Lower lobe of right lung (tissue), 2 donors: ENCODE measurements around the gene APOH. TPM values are rescaled to one million over a fixed set of nuclear protein-coding genes. Genes with fewer than 3 reads are reported as not detected.
A peak's percentile ranks its signal among the peaks of the same experiment; 100 is the strongest.

ENCODE experiments used
- ATAC-seq, 2 donors: fragments of 200-7000 bp; cut with Tn5 transposase; one replicate each; pipeline ENCODE4 v1.9.1; 2020 to 2022; ENCODE audit warnings: mild to moderate bottlenecking in 2 of 2, moderate library complexity in 2 of 2
- DNase-seq: peaks from one replicate; pipeline ENCODE4 v3.0.0-alpha.2; 2020
- H3K27ac ChIP-seq: fragments of 200-600 bp; one replicate; pipeline ENCODE4 v1.8.0; 2022
- H3K27me3 ChIP-seq: fragments of 200-600 bp; one replicate; pipeline ENCODE4 v1.8.0; 2022; ENCODE audit warnings: low read depth
- H3K36me3 ChIP-seq: fragments of 200-600 bp; one replicate; pipeline ENCODE4 v1.8.0; 2022; ENCODE audit warnings: mild to moderate bottlenecking
- H3K4me1 ChIP-seq: fragments of 200-600 bp; one replicate; pipeline ENCODE4 v1.8.0; 2022
- H3K4me3 ChIP-seq: fragments of 200-600 bp; one replicate; pipeline ENCODE4 v1.8.0; 2022; ENCODE audit warnings: mild to moderate bottlenecking
- H3K9me3 ChIP-seq: fragments of 200-600 bp; one replicate; pipeline ENCODE4 v1.8.0; 2022
- CTCF ChIP-seq: fragments of 200-600 bp; IDR thresholded peaks from one replicate; pipeline ENCODE4 v1.8.0; 2022; ENCODE audit warnings: antibody characterized with exemption, mild to moderate bottlenecking
- intact Hi-C: fragments of 100-400 bp; cut with DNase I; formaldehyde crosslinking; loops from one replicate; pipeline ENCODE4 v1.11.0; 2022
- total RNA-seq: library from RNA; stranded (reverse); fragmentation: NEBNext Ultra II Directional; extraction: Animal tissue kit (Norgen Biotek cat#: 25700); gene quantifications from one replicate; pipeline ENCODE4 v1.2.1, GENCODE V29; 2021
- donor health status: DM: no; HTN: yes; CAD: no; lungs with severe emphysema.

APOH gene
- total RNA-seq, 1 donor from 2014 or later = 17.1 TPM

GRCh38 chr17:66190738-66191592 lies 38.2 kb downstream of the APOH start:
- TF ChIP-seq CTCF = no peak
- H3K36me3 ChIP-seq = no peaks in the 10 kb centered on the region
- no peaks in the 10 kb centered on the region for H3K27me3 ChIP-seq
- peaks cover 25% of the 10 kb centered on the region for H3K4me1 ChIP-seq
- peak; percentile 35 to 36 for ATAC-seq
- H3K27ac ChIP-seq = peak overlapping the region; percentile 85
- peak overlapping the region; percentile 83 for H3K4me3 ChIP-seq
- DNase-seq = peak; percentile 44
- H3K9me3 ChIP-seq = no peaks in the 10 kb centered on the region
- intact Hi-C loops = no loop called here

- ATAC-seq (no peak), DNase-seq (no peak)
- H3K27ac ChIP-seq = no peak overlapping the region
- H3K4me3 ChIP-seq = no peak overlapping the region
- intact Hi-C loops = no loop called here
- peaks cover under 1% of the 10 kb centered on the region for H3K36me3 ChIP-seq
- no peaks in the 10 kb centered on the region for H3K9me3 ChIP-seq
- TF ChIP-seq CTCF = no peak
- H3K27me3 ChIP-seq = no peaks in the 10 kb centered on the region
- H3K4me1 ChIP-seq = peaks cover 25% of the 10 kb centered on the region
Observed at GRCh38 chr17:66187718-66188117, 41.5 kb downstream of the APOH start.

GRCh38 chr17:66185862-66186261 lies 43.4 kb downstream of the APOH start:
- no peak for TF ChIP-seq CTCF

GRCh38 chr17:66184392-66184791 lies 44.8 kb downstream of the APOH start:
- peaks cover 18% of the 10 kb centered on the region for H3K36me3 ChIP-seq
- no peak for DNase-seq

More at GRCh38 chr17:66185862-66186261, 43.4 kb downstream of the APOH start:
- no peaks in the 10 kb centered on the region for H3K27me3 ChIP-seq
- DNase-seq (no peak), ATAC-seq (no peak)
- peaks cover 18% of the 10 kb centered on the region for H3K36me3 ChIP-seq
- intact Hi-C loops = no loop called here
- peaks cover 14% of the 10 kb centered on the region for H3K4me1 ChIP-seq
- no peak overlapping the region for H3K27ac ChIP-seq
- H3K4me3 ChIP-seq = no peak overlapping the region
- no peaks in the 10 kb centered on the region for H3K9me3 ChIP-seq

GRCh38 chr17:66183529-66183928 lies 45.7 kb downstream of the APOH start:
- H3K27me3 ChIP-seq = no peaks in the 10 kb centered on the region
- H3K4me3 ChIP-seq = no peak overlapping the region
- DNase-seq (no peak), ATAC-seq (no peak)
- no peaks in the 10 kb centered on the region for H3K4me1 ChIP-seq
- intact Hi-C loops = no loop called here
- H3K27ac ChIP-seq = no peak overlapping the region
- peaks cover 18% of the 10 kb centered on the region for H3K36me3 ChIP-seq
- TF ChIP-seq CTCF = no peak
- H3K9me3 ChIP-seq = no peaks in the 10 kb centered on the region

More at GRCh38 chr17:66184392-66184791, 44.8 kb downstream of the APOH start:
- H3K27me3 ChIP-seq = no peaks in the 10 kb centered on the region
- no peak overlapping the region for H3K4me3 ChIP-seq
- H3K9me3 ChIP-seq = no peaks in the 10 kb centered on the region
- no peaks in the 10 kb centered on the region for H3K4me1 ChIP-seq
- no peak overlapping the region for H3K27ac ChIP-seq
- intact Hi-C loops = no loop called here
- ATAC-seq = no peak
- TF ChIP-seq CTCF = no peak
